HPDE6-E6E7 (cell line): ENCODE results near the gene VWA3B.
"Not testable (repeated sequence)": the region's sequence is repeated elsewhere in the genome, so short reads cannot be mapped to it uniquely, and the experiment has no call there.

ENCODE experiments used
- DNase-seq: peaks from one replicate; pipeline ENCODE4 v3.0.0; 2011; ENCODE audit warnings: missing footprints; ENCODE audit errors: extremely low spot score

The VWA3B gene

GRCh38 chr2:98297817-98298682 is 211.1 kb downstream of the VWA3B start:
- DNase-seq = no peak

- DNase-seq = no peak
These were observed 211.8 kb downstream of the VWA3B start for GRCh38 chr2:98298683-98299164.

GRCh38 chr2:98299211-98299905 is 212.4 kb downstream of the VWA3B start:
- DNase-seq = no peak

GRCh38 chr2:98300141-98300874 is 213.3 kb downstream of the VWA3B start:
- DNase-seq = no peak

- no peak for DNase-seq
These were observed 214.5 kb downstream of the VWA3B start for GRCh38 chr2:98301469-98301868.

GRCh38 chr2:98307131-98307696 is 220.2 kb downstream of the VWA3B start:
- DNase-seq = not testable (repeated sequence)

GRCh38 chr2:98308068-98308467 is 221.1 kb downstream of the VWA3B start:
- DNase-seq = no peak

- DNase-seq = no peak
These were observed 221.6 kb downstream of the VWA3B start for GRCh38 chr2:98308532-98308931.

GRCh38 chr2:98309580-98309979 is 222.6 kb downstream of the VWA3B start:
- DNase-seq = no peak

- no peak for DNase-seq
These were observed 223.0 kb downstream of the VWA3B start for GRCh38 chr2:98310010-98310409.

- no peak for DNase-seq
These were observed 224.1 kb downstream of the VWA3B start for GRCh38 chr2:98311090-98311489.

- no peak for DNase-seq
These were observed 225.0 kb downstream of the VWA3B start for GRCh38 chr2:98311771-98312545.

- DNase-seq = no peak
These were observed 226.7 kb downstream of the VWA3B start for GRCh38 chr2:98313492-98314250.

- no peak for DNase-seq
These were observed 227.3 kb downstream of the VWA3B start for GRCh38 chr2:98314251-98314650.

GRCh38 chr2:98315957-98316356 is 229.0 kb downstream of the VWA3B start:
- no peak for DNase-seq

- no peak for DNase-seq
These were observed 230.2 kb downstream of the VWA3B start for GRCh38 chr2:98317214-98317613.

GRCh38 chr2:98320171-98320570 is 233.2 kb downstream of the VWA3B start:
- DNase-seq = not testable (repeated sequence)

GRCh38 chr2:98324181-98324580 is 237.2 kb downstream of the VWA3B start:
- no peak for DNase-seq

- DNase-seq = no peak
These were observed 240.8 kb downstream of the VWA3B start for GRCh38 chr2:98327776-98328175.

GRCh38 chr2:98329549-98329948 is 242.6 kb downstream of the VWA3B start:
- DNase-seq = no peak
